Brain microvascular endothelial cell (primary cell): ENCODE results near the gene ZNF213.
"Not testable (repeated sequence)": the region's sequence is repeated elsewhere in the genome, so short reads cannot be mapped to it uniquely, and the experiment has no call there.

Source experiments
- DNase-seq: peaks from one replicate; pipeline ENCODE4 v3.0.0-alpha.2; 2020
- H3K27ac ChIP-seq: fragments of 250-450 bp; sonication (Bioruptor Pico); 2 replicates; pipeline ENCODE4 v1.5.1; 2020; ENCODE audit warnings: mild to moderate bottlenecking, moderate library complexity
- H3K27me3 ChIP-seq: fragments of 250-450 bp; sonication (Bioruptor Pico); replicated peaks from 2 replicates; pipeline ENCODE4 v1.5.1; 2020; ENCODE audit warnings: mild to moderate bottlenecking
- H3K36me3 ChIP-seq: fragments of 250-450 bp; sonication (Bioruptor Pico); replicated peaks from 2 replicates; pipeline ENCODE4 v1.5.1; 2020; ENCODE audit warnings: mild to moderate bottlenecking
- H3K4me3 ChIP-seq: 2 replicates; pipeline ENCODE4 v1.5.1; 2011; ENCODE audit warnings: low read depth, mild to moderate bottlenecking, control low read depth, low read length, moderate library complexity
- CTCF ChIP-seq: IDR thresholded peaks from 2 replicates; pipeline ENCODE4 v1.5.1; 2011; ENCODE audit warnings: low read depth, mild to moderate bottlenecking, moderate library complexity, low read length, control low read depth, inconsistent platforms; ENCODE audit errors: missing control alignments
- in situ Hi-C: cut with HindIII; loops from 2 replicates; pipeline ENCODE4 v1.10.0; 2017; ENCODE audit warnings: low sequenced_read_pairs, low pct_ligation_motif_present

The ZNF213 gene

GRCh38 chr16:3131755-3132377 is 3.0 kb upstream of the ZNF213 start:
- Histone ChIP-seq H3K36me3 (peaks cover 30% of the 10 kb centered on the region), H3K27ac (no peak overlapping the region), H3K4me3 (no peak overlapping the region), H3K27me3 (no peaks in the 10 kb centered on the region)
- TF ChIP-seq CTCF = peak; percentile 76
- peak; percentile 28 for DNase-seq
- in situ Hi-C loops = no loop called here

DNA sequence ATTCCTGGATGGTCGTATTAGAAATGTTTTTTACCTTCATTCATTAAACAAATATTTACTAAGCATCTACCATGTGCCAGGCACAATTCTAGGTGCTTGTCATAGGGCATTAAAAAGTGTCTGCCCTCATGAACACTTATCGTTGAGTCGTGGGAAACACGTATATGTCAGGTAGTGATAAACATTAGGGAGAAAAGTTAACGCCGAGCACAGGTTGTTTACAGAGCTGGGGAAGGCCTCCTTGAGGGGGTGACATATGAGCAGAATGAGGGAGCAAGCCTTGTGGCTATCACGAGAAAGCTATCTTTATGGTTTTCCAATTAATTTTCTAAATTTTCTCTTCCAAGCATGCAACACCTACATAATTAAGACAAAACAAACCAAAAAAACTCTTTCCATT is 985 bp upstream of the ZNF213 start:
- H3K4me3 ChIP-seq = peak overlapping the region; percentile 99
- DNase-seq = no peak
- peaks cover 19% of the 10 kb centered on the region for H3K36me3 ChIP-seq
- H3K27ac ChIP-seq = peak overlapping the region; percentile 93
- in situ Hi-C loops = no loop called here
- TF ChIP-seq CTCF = no peak
- H3K27me3 ChIP-seq = no peaks in the 10 kb centered on the region

GRCh38 chr16:3135126-3135715 is 392 bp downstream of the ZNF213 start:
- DNase-seq = no peak
- Histone ChIP-seq H3K4me3 (peak overlapping the region; percentile 85), H3K27ac (peak overlapping the region; percentile 57), H3K36me3 (peaks cover 16% of the 10 kb centered on the region), H3K27me3 (no peaks in the 10 kb centered on the region)
- no peak for TF ChIP-seq CTCF
- in situ Hi-C loops = no loop called here

GRCh38 chr16:3137267-3137666 is 2.4 kb downstream of the ZNF213 start:
- in situ Hi-C loops = no loop called here
- Histone ChIP-seq H3K4me3 (no peak overlapping the region), H3K27me3 (no peaks in the 10 kb centered on the region), H3K36me3 (peaks cover 18% of the 10 kb centered on the region), H3K27ac (no peak overlapping the region)
- DNase-seq = no peak
- no peak for TF ChIP-seq CTCF

DNA sequence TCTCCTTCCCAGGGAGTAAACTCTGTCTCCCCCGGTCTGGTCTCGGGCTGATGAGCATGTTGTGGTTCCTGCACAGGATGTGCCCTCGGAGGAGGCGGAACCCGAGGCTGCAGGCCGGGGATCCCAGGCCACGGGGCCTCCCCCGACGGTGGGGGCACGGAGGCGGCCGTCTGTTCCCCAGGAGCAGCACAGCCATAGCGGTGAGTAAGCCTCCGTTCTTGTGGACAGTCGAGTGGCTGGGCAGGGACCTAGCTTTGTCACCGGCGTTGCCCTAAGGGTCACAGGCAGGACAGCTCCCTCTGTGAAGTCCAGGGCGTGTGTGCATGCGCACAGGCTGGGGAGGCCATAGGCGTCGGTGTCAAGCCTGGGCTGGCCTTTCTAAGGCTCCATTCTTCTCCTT is 3.5 kb downstream of the ZNF213 start:
- Histone ChIP-seq H3K4me3 (no peak overlapping the region), H3K27ac (no peak overlapping the region), H3K27me3 (no peaks in the 10 kb centered on the region), H3K36me3 (peaks cover 20% of the 10 kb centered on the region)
- in situ Hi-C loops = no loop called here
- no peak for TF ChIP-seq CTCF
- no peak for DNase-seq

DNA sequence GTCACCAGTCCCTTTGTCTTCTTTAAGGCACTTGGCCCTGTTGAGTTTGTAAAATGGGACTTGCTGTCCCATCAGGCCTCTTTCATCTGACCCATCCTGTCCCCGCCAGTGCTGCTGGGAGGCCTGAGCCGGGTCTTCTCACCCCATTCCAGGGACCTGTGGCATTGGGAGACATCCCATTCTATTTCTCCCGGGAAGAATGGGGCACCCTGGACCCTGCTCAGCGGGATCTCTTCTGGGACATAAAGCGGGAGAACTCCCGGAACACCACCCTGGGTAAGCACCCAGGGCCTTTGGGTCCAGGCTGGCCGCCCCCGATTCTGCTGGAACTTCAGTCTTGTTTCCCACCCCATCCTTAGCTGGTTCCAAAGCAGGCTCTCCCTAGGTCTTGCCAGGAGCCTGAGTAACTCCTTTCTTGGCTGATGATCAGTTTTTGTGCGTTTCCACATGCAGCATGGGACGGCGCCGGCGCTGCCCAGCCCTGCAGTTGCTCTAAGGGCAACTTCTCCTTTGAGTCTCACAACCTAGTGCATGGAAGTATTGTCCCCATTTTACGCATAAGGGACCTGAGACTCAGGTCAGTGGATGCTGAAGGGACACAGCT is 4.1 kb downstream of the ZNF213 start:
- Histone ChIP-seq H3K4me3 (no peak overlapping the region), H3K27ac (no peak overlapping the region), H3K27me3 (no peaks in the 10 kb centered on the region), H3K36me3 (peaks cover 20% of the 10 kb centered on the region)
- in situ Hi-C loops = no loop called here
- DNase-seq = no peak
- TF ChIP-seq CTCF = no peak

DNA sequence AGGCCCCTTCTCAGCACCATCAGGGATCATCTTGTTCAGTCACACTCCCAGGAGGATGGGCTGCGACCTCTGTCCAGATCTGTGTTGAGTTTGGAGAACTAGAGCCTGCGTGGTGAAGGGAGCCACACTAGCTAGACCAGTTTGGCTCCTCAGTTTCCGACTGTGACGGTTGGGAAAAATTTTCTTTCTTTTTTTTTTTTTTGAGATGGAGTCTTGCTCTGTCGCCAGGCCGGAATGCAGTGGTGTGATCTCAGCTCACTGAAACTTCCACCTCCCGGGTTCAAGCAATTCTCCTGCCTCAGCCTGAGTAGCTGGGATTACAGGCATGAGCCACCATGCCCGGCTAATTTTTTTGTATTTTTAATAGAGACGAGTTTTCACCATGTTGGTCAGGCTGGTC is 4.7 kb downstream of the ZNF213 start:
- H3K36me3 ChIP-seq = peaks cover 16% of the 10 kb centered on the region
- H3K4me3 ChIP-seq, DNase-seq: not testable (repeated sequence)

More for the DNA sequence above, 4.7 kb downstream of the ZNF213 start:
- in situ Hi-C loops, H3K27ac ChIP-seq, H3K27me3 ChIP-seq: not testable (repeated sequence)
